NCI-H2029 treated with DMSO at 0.1 percent for 48 hours (cell line): Measurements from ENCODE around the gene NCKAP5.
A peak's percentile ranks its signal among the peaks of the same experiment; 100 is the strongest.

Source experiments
- DNase-seq: peaks from one replicate; lab custom pipeline; 2025; lab: John Stamatoyannopoulos, UW

The NCKAP5 gene

GRCh38 chr2:132991471-132992045 is 576.7 kb downstream of the NCKAP5 start:
- DNase-seq: no peak

GRCh38 chr2:132984731-132985130 is 583.5 kb downstream of the NCKAP5 start:
- peak; percentile 64 for DNase-seq

GRCh38 chr2:132980304-132980703 is 588.0 kb downstream of the NCKAP5 start:
- no peak for DNase-seq

- no peak for DNase-seq
Observed at GRCh38 chr2:132979339-132980093, 588.7 kb downstream of the NCKAP5 start.

- no peak for DNase-seq
Observed at GRCh38 chr2:132978840-132979239, 589.4 kb downstream of the NCKAP5 start.

- no peak for DNase-seq
Observed at GRCh38 chr2:132977812-132978529, 590.3 kb downstream of the NCKAP5 start.

GRCh38 chr2:132975193-132976105 is 592.8 kb downstream of the NCKAP5 start:
- no peak for DNase-seq

- no peak for DNase-seq
Observed at GRCh38 chr2:132974467-132975095, 593.7 kb downstream of the NCKAP5 start.

GRCh38 chr2:132971310-132972061 is 596.8 kb downstream of the NCKAP5 start:
- DNase-seq: no peak

GRCh38 chr2:132969371-132969985 is 598.8 kb downstream of the NCKAP5 start:
- no peak for DNase-seq

GRCh38 chr2:132965460-132965859 is 602.8 kb downstream of the NCKAP5 start:
- DNase-seq: no peak

- no peak for DNase-seq
Observed at GRCh38 chr2:132963161-132963560, 605.1 kb downstream of the NCKAP5 start.

- DNase-seq: no peak
Observed at GRCh38 chr2:132958887-132959286, 609.4 kb downstream of the NCKAP5 start.

- no peak for DNase-seq
Observed at GRCh38 chr2:132955871-132956615, 612.2 kb downstream of the NCKAP5 start.

- no peak for DNase-seq
Observed at GRCh38 chr2:132953771-132954170, 614.5 kb downstream of the NCKAP5 start.

GRCh38 chr2:132951008-132951714 is 617.1 kb downstream of the NCKAP5 start:
- DNase-seq: no peak

GRCh38 chr2:132949108-132949507 is 619.2 kb downstream of the NCKAP5 start:
- DNase-seq: no peak

- DNase-seq: no peak
Observed at GRCh38 chr2:132948211-132948610, 620.1 kb downstream of the NCKAP5 start.

GRCh38 chr2:132943829-132944228 is 624.4 kb downstream of the NCKAP5 start:
- peak; percentile 7 for DNase-seq
